Transverse colon (tissue), 4 donors: ENCODE data around the gene PHACTR3. TPM values are rescaled to one million over a fixed set of nuclear protein-coding genes. Genes with fewer than 3 reads are reported as not detected.

Experiments used
- DNase-seq: peaks from one replicate; pipeline ENCODE4 v3.0.0-alpha.2; 2019
- H3K27ac ChIP-seq, 4 donors: fragments of 200-600 bp; sonication (generic); 2 replicates each; pipeline ENCODE4 v1.5.1; 2016 to 2018; ENCODE audit warnings: inconsistent platforms in 4 of 4
- H3K27me3 ChIP-seq: fragments of 200-600 bp; sonication (generic); 2 replicates; pipeline ENCODE4 v1.5.1; 2017; ENCODE audit warnings: inconsistent platforms
- H3K36me3 ChIP-seq, 4 donors: fragments of 200-600 bp; sonication (generic); 2 replicates each; pipeline ENCODE4 v1.5.1; 2017 to 2019; ENCODE audit warnings: inconsistent platforms in 4 of 4
- H3K4me1 ChIP-seq, 4 donors: fragments of 200-600 bp; sonication (generic); 2 replicates each; pipeline ENCODE4 v1.5.1; 2017 to 2020; ENCODE audit warnings: inconsistent platforms in 4 of 4
- H3K4me3 ChIP-seq, 4 donors: fragments of 200-600 bp; sonication (generic); 1 replicate in 1 of 4; 2 replicates in 3 of 4; pipeline versions ENCODE4 v1.5.1 to v1.6.1; 2017 to 2019; ENCODE audit warnings: inconsistent platforms in 4 of 4
- H3K9me3 ChIP-seq, 2 donors: fragments of 200-600 bp; sonication (generic); 2 replicates each; pipeline ENCODE4 v1.5.1; 2017 to 2019; ENCODE audit warnings: inconsistent platforms in 2 of 2
- EP300 ChIP-seq: sonication (generic); formaldehyde crosslinking; IDR thresholded peaks from one replicate; pipeline ENCODE4 v1.6.1; 2017; ENCODE audit warnings: antibody characterized with exemption, low read depth
- POLR2A ChIP-seq: fragments of 450-650 bp; IDR thresholded peaks from one replicate; pipeline ENCODE4 v1.6.1; 2016; ENCODE audit warnings: antibody characterized with exemption, mild to moderate bottlenecking, moderate library complexity
- POLR2AphosphoS5 ChIP-seq, 3 donors: sonication (generic); formaldehyde crosslinking; IDR thresholded peaks; one replicate each; pipeline ENCODE4 v1.6.1; 2016; ENCODE audit warnings: antibody characterized with exemption in 3 of 3
- WGBS, 2 donors: methylation state at CpG; one replicate each; pipeline ENCODE4 v1.1.5; 2018; ENCODE audit warnings: low coverage in 1 of 2; 5-methylcytosine and 5-hydroxymethylcytosine counted together
- in situ Hi-C, 4 donors: fragments of 200-750 bp; cut with MboI; loops; one replicate each; pipeline versions ENCODE4 v1.15.0 to v1.15.1; 2017; ENCODE audit warnings: low sequenced_read_pairs in 3 of 4, low pct_ligation_motif_present in 1 of 4, low pct_unique_long_range_greater_than_20kb in 1 of 4
- intact Hi-C: fragments of 100-400 bp; cut with DNase I; formaldehyde crosslinking; loops from one replicate; pipeline ENCODE4 v1.15.1; 2023; ENCODE audit warnings: low total_unique reads
- total RNA-seq, 4 donors: library from RNA; depleted of rRNA; stranded (reverse); fragments of >200 nt; gene quantifications; one replicate each; pipeline ENCODE4 v1.1.0, GENCODE V29; 2016
- TF ChIP-seq, protein P1 (sequence below), 5 experiments: fragments of 200-600 bp in 3 of 5; fragments of 450-650 bp in 2 of 5; sonication (generic) in 3 of 5; IDR thresholded peaks; 1 replicate in 2 of 5; 2 replicates in 3 of 5; pipeline ENCODE4 v1.5.1; 2016 to 2017; ENCODE audit warnings: antibody characterized with exemption in 5 of 5, inconsistent platforms in 3 of 5, mild to moderate bottlenecking in 2 of 5, moderate library complexity in 1 of 5

Gene PHACTR3
- total RNA-seq, 4 donors from 2014 or later: 1.6 to 7.1 (median 5.6) TPM

DNA sequence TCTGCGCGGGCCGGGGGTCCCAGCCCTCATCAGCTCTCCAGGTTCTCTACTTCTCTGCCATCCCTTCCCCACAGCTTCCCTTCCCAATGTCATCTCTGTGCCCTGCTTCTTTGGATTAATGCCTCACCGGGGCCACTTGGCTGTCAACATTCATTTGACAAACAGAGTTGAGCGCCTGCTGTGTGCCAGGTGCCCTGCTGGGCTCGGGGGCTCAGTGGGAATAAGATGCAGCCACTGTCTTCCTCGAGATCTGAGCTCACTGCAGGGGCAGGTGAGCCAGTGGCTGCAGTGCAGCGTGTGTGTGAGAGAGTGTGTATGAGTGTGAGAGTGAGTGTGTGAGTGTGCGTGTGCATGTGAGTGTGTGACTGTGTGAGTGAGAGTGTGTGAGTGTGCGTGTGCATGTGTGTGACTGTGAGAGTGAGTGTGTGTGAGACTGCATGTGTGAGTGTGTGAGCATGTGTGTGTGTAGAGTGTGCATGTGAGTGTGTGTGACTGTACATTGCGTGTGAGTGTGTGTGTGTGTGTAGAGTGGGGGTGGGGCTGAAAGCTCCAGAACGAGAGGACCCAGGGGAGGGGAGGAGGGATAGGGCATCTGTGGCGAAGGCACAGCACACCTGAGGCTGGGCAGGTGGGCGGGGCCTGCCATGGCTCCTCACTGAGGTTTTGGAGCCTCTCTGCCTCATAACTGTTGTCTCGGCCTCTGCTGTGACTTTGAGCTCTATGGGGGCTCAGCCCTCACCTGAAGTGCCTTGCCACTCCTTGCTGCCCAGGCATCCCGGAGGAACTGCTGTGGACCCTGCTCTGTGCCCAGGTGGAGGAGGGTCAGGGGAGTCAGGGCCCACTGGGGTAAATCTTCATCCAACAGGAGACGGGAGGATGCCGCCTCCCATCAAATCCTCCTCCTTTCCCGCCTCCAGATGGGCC, 36.5 kb upstream of the PHACTR3 start:
- TF ChIP-seq, protein P1, sequence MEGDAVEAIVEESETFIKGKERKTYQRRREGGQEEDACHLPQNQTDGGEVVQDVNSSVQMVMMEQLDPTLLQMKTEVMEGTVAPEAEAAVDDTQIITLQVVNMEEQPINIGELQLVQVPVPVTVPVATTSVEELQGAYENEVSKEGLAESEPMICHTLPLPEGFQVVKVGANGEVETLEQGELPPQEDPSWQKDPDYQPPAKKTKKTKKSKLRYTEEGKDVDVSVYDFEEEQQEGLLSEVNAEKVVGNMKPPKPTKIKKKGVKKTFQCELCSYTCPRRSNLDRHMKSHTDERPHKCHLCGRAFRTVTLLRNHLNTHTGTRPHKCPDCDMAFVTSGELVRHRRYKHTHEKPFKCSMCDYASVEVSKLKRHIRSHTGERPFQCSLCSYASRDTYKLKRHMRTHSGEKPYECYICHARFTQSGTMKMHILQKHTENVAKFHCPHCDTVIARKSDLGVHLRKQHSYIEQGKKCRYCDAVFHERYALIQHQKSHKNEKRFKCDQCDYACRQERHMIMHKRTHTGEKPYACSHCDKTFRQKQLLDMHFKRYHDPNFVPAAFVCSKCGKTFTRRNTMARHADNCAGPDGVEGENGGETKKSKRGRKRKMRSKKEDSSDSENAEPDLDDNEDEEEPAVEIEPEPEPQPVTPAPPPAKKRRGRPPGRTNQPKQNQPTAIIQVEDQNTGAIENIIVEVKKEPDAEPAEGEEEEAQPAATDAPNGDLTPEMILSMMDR (IDR thresholded peaks at IDR 0.05): no peak
- TF ChIP-seq POLR2A: no peak
- no peak for TF ChIP-seq EP300
- no peak for TF ChIP-seq POLR2AphosphoS5 (IDR thresholded peaks at IDR 0.05)
- 76 to 90% methylated on average over 2 to 19 of the region's 19 CpGs for WGBS, 2 donors
- intact Hi-C loops (no loop called here), in situ Hi-C loops (no loop called here)
- H3K4me1 ChIP-seq: peaks cover 0 to 11% (median 6%) of the 10 kb centered on the region in 4 donors
- peaks cover 7% of the 10 kb centered on the region for H3K27me3 ChIP-seq
- H3K9me3 ChIP-seq: no peaks in the 10 kb centered on the region
- no peak overlapping the region for H3K27ac ChIP-seq
- no peak for DNase-seq
- no peaks in the 10 kb centered on the region for H3K36me3 ChIP-seq
- H3K4me3 ChIP-seq: no peak overlapping the region

DNA sequence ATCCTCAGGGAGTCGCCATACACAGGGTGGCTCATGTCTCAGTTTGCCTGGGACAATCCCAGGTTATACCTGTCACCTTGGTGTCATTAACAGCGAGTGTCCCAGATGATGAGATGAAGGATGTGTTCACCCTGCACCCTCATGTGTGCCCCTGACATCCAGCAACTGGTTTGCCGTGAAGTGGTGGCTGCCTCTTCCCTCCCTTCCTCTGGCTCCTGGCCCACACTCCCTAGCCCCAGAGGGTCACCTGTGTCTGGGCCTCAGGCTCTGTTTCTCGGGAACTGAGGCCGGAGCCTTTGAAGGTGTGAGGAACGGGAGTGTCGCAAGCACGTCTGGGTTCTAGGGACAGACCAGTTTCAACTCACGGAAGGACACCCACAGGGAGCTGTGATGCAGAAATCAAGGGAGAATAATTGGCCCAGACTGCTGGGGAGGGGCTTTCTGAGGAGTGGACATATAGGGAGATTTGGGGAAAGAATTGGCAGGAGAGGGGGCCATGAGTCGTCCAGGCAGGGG, 35.8 kb upstream of the PHACTR3 start:
- Histone ChIP-seq H3K36me3 (no peaks in the 10 kb centered on the region), H3K4me3 (no peak overlapping the region), H3K4me1 (peaks cover 0 to 11% (median 6%) of the 10 kb centered on the region in 4 donors), H3K27ac (no peak overlapping the region), H3K27me3 (peaks cover 7% of the 10 kb centered on the region), H3K9me3 (no peaks in the 10 kb centered on the region)
- WGBS, 2 donors: 72 to 80% methylated on average over 2 to 10 of the region's 10 CpGs
- TF ChIP-seq POLR2A: no peak
- TF ChIP-seq, protein P1 (IDR thresholded peaks at IDR 0.05): no peak
- intact Hi-C loops: no loop called here
- no peak for DNase-seq
- in situ Hi-C loops: no loop called here

DNA sequence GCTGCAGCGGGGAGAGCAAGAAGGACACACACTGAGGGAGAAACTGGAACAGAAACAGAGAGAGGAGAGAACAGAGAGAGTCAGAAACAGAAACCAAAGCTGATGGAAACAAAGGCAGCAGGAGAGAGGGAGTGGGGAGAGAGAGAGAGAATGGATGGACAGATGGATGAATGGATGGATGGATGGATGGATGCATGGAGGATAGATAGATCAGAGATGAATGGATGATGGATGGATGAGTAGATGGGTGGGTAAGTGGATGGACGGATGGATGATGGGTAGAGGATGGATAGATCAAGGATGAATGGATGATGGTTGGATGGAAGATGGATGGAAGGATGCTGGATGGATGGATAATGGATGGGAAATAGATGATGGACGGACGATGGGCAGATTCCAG, 35.0 kb upstream of the PHACTR3 start:
- intact Hi-C loops: no loop called here
- no peak for DNase-seq
- Histone ChIP-seq H3K4me3 (no peak overlapping the region), H3K9me3 (no peaks in the 10 kb centered on the region), H3K27me3 (peaks cover 7% of the 10 kb centered on the region), H3K4me1 (peaks cover 0 to 11% (median 6%) of the 10 kb centered on the region in 4 donors), H3K36me3 (no peaks in the 10 kb centered on the region), H3K27ac (no peak overlapping the region)
- in situ Hi-C loops: no loop called here
- TF ChIP-seq, protein P1 (IDR thresholded peaks at IDR 0.05): no peak
- TF ChIP-seq POLR2AphosphoS5 (IDR thresholded peaks at IDR 0.05): no peak
- no peak for TF ChIP-seq POLR2A
- TF ChIP-seq EP300: no peak
- WGBS, 2 donors: 42 to 52% methylated on average over 3 to 4 of the region's 4 CpGs

DNA sequence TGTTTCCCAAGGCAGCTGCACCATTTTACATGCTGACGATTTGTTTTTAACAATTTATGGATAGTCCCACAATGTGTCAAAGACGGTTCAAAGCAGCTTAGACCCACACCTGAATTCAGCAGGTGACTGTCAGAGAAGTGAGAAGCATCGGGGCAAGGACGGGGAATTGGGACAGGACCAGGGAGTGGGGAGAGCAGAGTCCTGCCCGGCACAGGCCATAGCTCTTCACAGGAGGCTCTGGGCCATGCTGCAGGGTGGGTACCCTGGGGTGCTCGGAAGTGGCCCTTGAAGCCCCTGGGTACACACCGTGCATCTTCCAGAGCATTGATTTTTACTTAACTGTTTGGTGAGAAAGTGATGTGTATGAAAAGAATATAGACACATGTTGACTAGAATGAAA, 33.2 kb upstream of the PHACTR3 start:
- Histone ChIP-seq H3K27me3 (peaks cover 18% of the 10 kb centered on the region), H3K36me3 (no peaks in the 10 kb centered on the region), H3K4me3 (no peak overlapping the region), H3K4me1 (peaks cover 0 to 11% (median 6%) of the 10 kb centered on the region in 4 donors), H3K9me3 (no peaks in the 10 kb centered on the region), H3K27ac (no peak overlapping the region)
- intact Hi-C loops (no loop called here), in situ Hi-C loops (loop anchor here in 1 of 4 donors (10.0 kb wide), 1 partner anchor 184 kb away; no protein-coding TSS in a partner anchor)
- WGBS, 2 donors: 10 to 51% methylated on average over 2 to 7 of the region's 7 CpGs
- DNase-seq: no peak
- TF ChIP-seq POLR2AphosphoS5 (IDR thresholded peaks at IDR 0.05) (no peak), POLR2A (no peak), EP300 (no peak)
- TF ChIP-seq, protein P1 (IDR thresholded peaks at IDR 0.05): no peak
